A549 (cell line): ENCODE data around the gene NDUFA5.

ENCODE experiments used
- CTCF ChIP-seq: fragments of >200 bp; sonication (Bioruptor Twin); formaldehyde crosslinking; IDR thresholded peaks from 3 replicates; pipeline ENCODE4 v1.5.1; 2016
- KDM5A ChIP-seq: fragments of 200-600 bp; sonication (generic); IDR thresholded peaks from 2 replicates; pipeline ENCODE4 v1.6.1; 2016; ENCODE audit warnings: antibody characterized with exemption, mild to moderate bottlenecking

GRCh38 chr7:123581162-123581459, 23.5 kb upstream of the NDUFA5 start:
- no peak for TF ChIP-seq KDM5A
- TF ChIP-seq CTCF = peak; percentile 15; the same call in 2 of the 3 replicates
